ENCODE measurements around the gene PLIN4.

GRCh38 chr19:4553775-4554174, 35.5 kb upstream of the PLIN4 start:
- no peak for TF ChIP-seq POLR2AphosphoS5 (IDR thresholded peaks at IDR 0.05)
- no peak for TF ChIP-seq POLR2A (IDR thresholded peaks at IDR 0.05)
- TF ChIP-seq CTCF (IDR thresholded peaks at IDR 0.05) = no peak
- TF ChIP-seq EP300 (IDR thresholded peaks at IDR 0.05) = no peak

Measured in stomach (tissue), 4 donors.